Prostate gland (tissue), 2 donors: ENCODE results near the gene SEMA3E. TPM values are rescaled to one million over a fixed set of nuclear protein-coding genes. Genes with fewer than 3 reads are reported as not detected.

Experiments used
- DNase-seq: peaks from one replicate; pipeline ENCODE4 v3.0.0-alpha.2; 2019; ENCODE audit warnings: low spot score
- H3K27ac ChIP-seq, 2 donors: fragments of 200-600 bp; sonication (generic); 2 replicates each; pipeline ENCODE4 v1.5.1; 2017 to 2019
- H3K27me3 ChIP-seq: fragments of 200-600 bp; sonication (generic); replicated peaks from 2 replicates; pipeline ENCODE4 v1.5.1; 2019; ENCODE audit not compliant: insufficient read depth
- H3K36me3 ChIP-seq, 2 donors: fragments of 200-600 bp; sonication (generic); 1 replicate in 1 of 2; 2 replicates in 1 of 2; pipeline versions ENCODE4 v1.5.1 to v1.8.1; 2017 to 2019
- H3K4me1 ChIP-seq: fragments of 200-600 bp; sonication (generic); replicated peaks from 2 replicates; pipeline ENCODE4 v1.5.1; 2019
- H3K4me3 ChIP-seq, 2 donors: fragments of 200-600 bp; sonication (generic); 2 replicates each; pipeline ENCODE4 v1.5.1; 2017 to 2019
- H3K9me3 ChIP-seq: fragments of 200-600 bp; sonication (generic); 2 replicates; pipeline ENCODE4 v1.5.1; 2017
- POLR2A ChIP-seq: fragments of 450-650 bp; IDR thresholded peaks from one replicate; pipeline ENCODE4 v1.6.1; 2016; ENCODE audit warnings: antibody characterized with exemption, mild to moderate bottlenecking
- POLR2AphosphoS5 ChIP-seq: sonication (generic); formaldehyde crosslinking; IDR thresholded peaks from one replicate; pipeline ENCODE4 v1.6.1; 2017; ENCODE audit warnings: antibody characterized with exemption
- WGBS: methylation state at CpG from one replicate; pipeline ENCODE4 v1.1.5; 2018; 5-methylcytosine and 5-hydroxymethylcytosine counted together
- intact Hi-C: fragments of 100-400 bp; cut with DNase I; formaldehyde crosslinking; loops from one replicate; pipeline ENCODE4 v1.14.2; 2022
- total RNA-seq, 2 donors: library from RNA; depleted of rRNA; stranded (reverse); fragments of >200 nt; gene quantifications; one replicate each; pipeline ENCODE4 v1.1.0, GENCODE V29; 2016
- TF ChIP-seq, protein P1 (sequence below), 4 experiments: fragments of 200-600 bp in 2 of 4; fragments of 450-650 bp in 2 of 4; sonication (generic) in 2 of 4; IDR thresholded peaks; 1 replicate in 3 of 4; 2 replicates in 1 of 4; pipeline ENCODE4 v1.5.1; 2016 to 2019; ENCODE audit warnings: antibody characterized with exemption in 4 of 4, mild to moderate bottlenecking in 2 of 4, moderate library complexity in 2 of 4

Gene SEMA3E
- total RNA-seq, 2 donors from 2014 or later = 2.6 to 4.8 TPM

DNA sequence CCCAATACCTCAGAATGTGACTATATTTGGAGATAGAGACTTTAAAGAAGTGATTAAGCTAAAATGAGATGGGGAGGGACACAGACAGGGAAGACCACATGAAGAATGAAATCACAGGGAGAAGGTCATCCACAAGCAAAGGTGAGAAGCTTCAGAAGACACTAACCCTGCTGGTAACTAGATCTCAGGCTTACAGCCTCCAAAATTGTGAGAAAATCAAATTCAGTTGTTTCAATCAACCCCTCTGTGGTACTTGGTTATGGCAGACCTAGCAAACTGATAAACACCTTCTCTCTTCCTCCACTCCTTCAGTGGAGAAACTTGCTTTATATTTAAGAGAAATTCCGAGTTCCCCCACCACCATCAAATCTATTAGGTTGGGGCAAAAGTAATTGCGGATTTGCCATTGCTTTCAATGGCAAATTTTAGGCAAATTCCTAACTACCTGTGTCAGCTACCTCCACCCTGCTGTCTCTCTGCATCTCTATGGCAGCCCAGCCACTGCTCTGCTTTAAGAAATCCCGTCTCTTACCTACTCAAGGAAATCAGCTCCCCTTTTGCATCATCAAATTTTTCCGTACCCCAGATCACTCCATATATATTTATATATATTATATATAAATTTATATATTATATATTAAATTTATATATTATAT, 38.2 kb downstream of the SEMA3E start:
- WGBS = 82% methylated on average over 4 of the region's 4 CpGs
- no peaks in the 10 kb centered on the region for H3K36me3 ChIP-seq
- no peaks in the 10 kb centered on the region for H3K4me1 ChIP-seq
- no peak for DNase-seq
- TF ChIP-seq, protein P1, sequence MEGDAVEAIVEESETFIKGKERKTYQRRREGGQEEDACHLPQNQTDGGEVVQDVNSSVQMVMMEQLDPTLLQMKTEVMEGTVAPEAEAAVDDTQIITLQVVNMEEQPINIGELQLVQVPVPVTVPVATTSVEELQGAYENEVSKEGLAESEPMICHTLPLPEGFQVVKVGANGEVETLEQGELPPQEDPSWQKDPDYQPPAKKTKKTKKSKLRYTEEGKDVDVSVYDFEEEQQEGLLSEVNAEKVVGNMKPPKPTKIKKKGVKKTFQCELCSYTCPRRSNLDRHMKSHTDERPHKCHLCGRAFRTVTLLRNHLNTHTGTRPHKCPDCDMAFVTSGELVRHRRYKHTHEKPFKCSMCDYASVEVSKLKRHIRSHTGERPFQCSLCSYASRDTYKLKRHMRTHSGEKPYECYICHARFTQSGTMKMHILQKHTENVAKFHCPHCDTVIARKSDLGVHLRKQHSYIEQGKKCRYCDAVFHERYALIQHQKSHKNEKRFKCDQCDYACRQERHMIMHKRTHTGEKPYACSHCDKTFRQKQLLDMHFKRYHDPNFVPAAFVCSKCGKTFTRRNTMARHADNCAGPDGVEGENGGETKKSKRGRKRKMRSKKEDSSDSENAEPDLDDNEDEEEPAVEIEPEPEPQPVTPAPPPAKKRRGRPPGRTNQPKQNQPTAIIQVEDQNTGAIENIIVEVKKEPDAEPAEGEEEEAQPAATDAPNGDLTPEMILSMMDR (IDR thresholded peaks at IDR 0.05) = no peak
- TF ChIP-seq POLR2AphosphoS5 = no peak
- TF ChIP-seq POLR2A = no peak
- no peaks in the 10 kb centered on the region for H3K9me3 ChIP-seq
- H3K27ac ChIP-seq = no peak overlapping the region
- H3K4me3 ChIP-seq = no peak overlapping the region
- H3K27me3 ChIP-seq = no peaks in the 10 kb centered on the region
- intact Hi-C loops = no loop called here

DNA sequence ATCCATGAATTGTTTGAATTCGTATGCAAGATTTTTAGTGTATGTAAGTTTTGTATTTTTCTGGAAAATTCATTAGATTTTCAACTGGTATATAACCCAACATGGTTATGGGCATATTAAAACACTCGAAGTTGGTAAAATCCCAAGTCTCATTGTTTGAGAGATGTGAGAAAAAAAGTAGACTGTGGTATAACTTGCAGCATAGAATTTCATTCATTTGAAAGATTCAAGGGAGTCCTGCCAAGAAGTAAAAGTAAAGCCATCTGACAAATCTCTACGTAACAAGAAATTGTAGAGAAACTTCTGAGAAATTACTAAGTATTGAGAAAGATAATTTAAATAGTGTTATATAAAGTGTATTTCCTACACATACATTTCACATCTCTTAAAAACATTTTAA, 40.2 kb downstream of the SEMA3E start:
- TF ChIP-seq POLR2AphosphoS5 (no peak), POLR2A (no peak)
- TF ChIP-seq, protein P1 (IDR thresholded peaks at IDR 0.05) = no peak
- no peaks in the 10 kb centered on the region for H3K4me1 ChIP-seq
- H3K4me3 ChIP-seq = no peak overlapping the region
- WGBS = 73% methylated on average over 3 of the region's 3 CpGs
- no peak for DNase-seq
- no peaks in the 10 kb centered on the region for H3K36me3 ChIP-seq
- H3K9me3 ChIP-seq = no peaks in the 10 kb centered on the region
- H3K27me3 ChIP-seq = no peaks in the 10 kb centered on the region
- intact Hi-C loops = no loop called here
- H3K27ac ChIP-seq = no peak overlapping the region

DNA sequence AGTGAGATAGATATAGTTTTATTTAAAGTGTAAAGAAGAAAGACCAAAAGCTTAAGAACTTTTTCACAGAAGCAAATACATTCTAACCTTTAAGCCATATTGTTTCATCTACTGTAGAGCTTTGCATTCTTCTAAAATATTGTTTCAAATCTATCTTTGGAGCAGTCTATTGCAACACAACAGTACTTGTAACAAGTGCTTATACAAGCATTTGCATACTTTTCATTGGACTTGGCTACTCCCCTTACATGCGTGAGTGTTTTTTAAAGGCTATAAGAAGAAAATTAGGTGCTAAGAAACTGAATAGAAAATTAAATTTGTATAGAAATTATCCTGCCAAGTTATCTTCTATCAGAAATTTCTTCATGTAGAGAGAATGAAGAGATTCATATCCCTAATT, 45.3 kb downstream of the SEMA3E start:
- 58% methylated on average over 1 of the region's 1 CpG for WGBS

DNA sequence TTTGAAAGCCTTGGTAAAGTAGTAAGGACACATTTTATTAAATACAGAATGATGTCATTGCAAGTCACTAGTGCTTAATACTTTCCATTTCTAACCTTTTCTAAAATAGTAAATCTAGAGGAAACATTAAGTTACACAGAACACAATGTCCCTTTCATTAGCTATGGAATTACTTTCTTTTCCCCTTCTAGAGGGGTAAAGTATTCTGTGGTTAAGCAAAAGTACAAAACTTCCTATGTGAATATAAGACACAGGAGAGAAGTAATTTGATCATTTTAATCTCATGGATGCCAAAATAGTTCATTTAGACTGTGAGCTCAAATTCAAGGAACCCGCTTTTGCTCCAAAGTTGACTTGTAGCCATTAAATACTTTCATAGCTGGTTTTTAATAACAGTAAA, 49.8 kb downstream of the SEMA3E start:
- no peak for DNase-seq
- Histone ChIP-seq H3K36me3 (no peaks in the 10 kb centered on the region), H3K9me3 (no peaks in the 10 kb centered on the region), H3K27me3 (no peaks in the 10 kb centered on the region), H3K27ac (no peak overlapping the region), H3K4me3 (no peak overlapping the region), H3K4me1 (no peaks in the 10 kb centered on the region)
- TF ChIP-seq, protein P1 (IDR thresholded peaks at IDR 0.05) = no peak
- no peak for TF ChIP-seq POLR2A
- TF ChIP-seq POLR2AphosphoS5 = no peak
- intact Hi-C loops = no loop called here
- 88% methylated on average over 1 of the region's 1 CpG for WGBS

More for the DNA sequence above, 45.3 kb downstream of the SEMA3E start:
- intact Hi-C loops = no loop called here
- Histone ChIP-seq H3K27me3 (no peaks in the 10 kb centered on the region), H3K4me1 (no peaks in the 10 kb centered on the region), H3K9me3 (no peaks in the 10 kb centered on the region), H3K4me3 (no peak overlapping the region), H3K27ac (no peak overlapping the region), H3K36me3 (no peaks in the 10 kb centered on the region)
- TF ChIP-seq, protein P1 (IDR thresholded peaks at IDR 0.05) = no peak
- TF ChIP-seq POLR2AphosphoS5 (no peak), POLR2A (no peak)
- DNase-seq = no peak

DNA sequence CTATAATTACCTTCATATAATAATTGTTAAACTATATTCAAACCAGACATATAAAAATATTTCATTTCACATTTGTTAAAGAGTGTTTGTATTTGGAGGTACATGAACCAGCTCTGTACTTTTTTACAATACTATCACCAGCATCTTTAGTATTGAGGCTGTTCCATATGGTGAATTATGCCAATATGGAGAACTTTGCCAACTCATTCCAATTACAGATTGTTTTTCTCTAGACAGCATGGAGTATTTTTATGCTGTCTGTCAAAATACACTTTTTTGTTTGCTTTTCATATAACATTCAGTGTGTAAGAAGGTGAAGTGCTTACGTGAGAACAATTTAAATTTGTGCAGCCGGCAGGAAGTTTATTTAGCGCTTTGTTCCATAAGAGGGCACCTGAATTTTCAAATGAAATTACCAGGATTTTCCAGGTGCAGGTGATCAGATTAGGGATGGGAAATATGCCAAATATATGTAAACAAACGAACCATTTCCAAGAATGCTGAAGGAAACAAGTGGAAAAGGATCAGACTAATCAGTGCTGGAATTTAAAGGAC, 54.9 kb downstream of the SEMA3E start:
- 69% methylated on average over 4 of the region's 4 CpGs for WGBS
- H3K27me3 ChIP-seq = no peaks in the 10 kb centered on the region
- no peaks in the 10 kb centered on the region for H3K9me3 ChIP-seq
- no peak overlapping the region for H3K27ac ChIP-seq
- H3K4me1 ChIP-seq = no peaks in the 10 kb centered on the region
- DNase-seq = no peak
- H3K4me3 ChIP-seq = no peak overlapping the region
- TF ChIP-seq, protein P1 (IDR thresholded peaks at IDR 0.05) = no peak
- TF ChIP-seq POLR2AphosphoS5 (no peak), POLR2A (no peak)
- no peaks in the 10 kb centered on the region for H3K36me3 ChIP-seq
- intact Hi-C loops = no loop called here
